ENCODE results near the gene KNDC1.

GRCh38 chr10:133176546-133176945 is 16.5 kb downstream of the KNDC1 start:
- TF ChIP-seq POLR2A (IDR thresholded peaks at IDR 0.05) (no peak), CTCF (IDR thresholded peaks at IDR 0.05) (no peak), EP300 (IDR thresholded peaks at IDR 0.05) (no peak)
